HG02623 (cell line): ENCODE data around the gene SRD5A1.
A peak's percentile ranks its signal among the peaks of the same experiment; 100 is the strongest.

ENCODE experiments used
- ATAC-seq: cut with Tn5 transposase; IDR thresholded peaks from one replicate; pipeline ENCODE4 v1.9.1; 2021; ENCODE audit warnings: moderate library complexity; ENCODE audit not compliant: unreplicated experiment

Gene SRD5A1

DNA sequence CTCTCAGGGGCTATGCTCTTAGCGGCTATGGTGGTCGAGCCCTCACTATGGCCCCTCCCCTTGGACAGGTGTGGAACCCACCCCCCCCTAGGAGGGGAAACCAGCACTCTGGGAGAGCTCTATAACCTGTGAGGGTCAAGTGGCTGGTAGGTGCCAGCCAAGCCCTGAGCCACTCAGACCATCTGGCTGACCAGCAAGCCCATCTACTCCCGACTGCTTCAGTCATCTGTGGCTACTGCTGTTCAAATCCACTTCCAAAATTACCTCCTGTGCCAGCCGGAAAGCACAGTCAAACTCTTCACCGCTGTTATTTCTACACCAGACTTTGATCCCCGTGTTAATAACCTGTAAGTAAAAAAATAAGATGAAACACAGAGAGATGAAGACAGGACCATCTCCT lies 28.9 kb upstream of the SRD5A1 start:
- ATAC-seq = no peak

DNA sequence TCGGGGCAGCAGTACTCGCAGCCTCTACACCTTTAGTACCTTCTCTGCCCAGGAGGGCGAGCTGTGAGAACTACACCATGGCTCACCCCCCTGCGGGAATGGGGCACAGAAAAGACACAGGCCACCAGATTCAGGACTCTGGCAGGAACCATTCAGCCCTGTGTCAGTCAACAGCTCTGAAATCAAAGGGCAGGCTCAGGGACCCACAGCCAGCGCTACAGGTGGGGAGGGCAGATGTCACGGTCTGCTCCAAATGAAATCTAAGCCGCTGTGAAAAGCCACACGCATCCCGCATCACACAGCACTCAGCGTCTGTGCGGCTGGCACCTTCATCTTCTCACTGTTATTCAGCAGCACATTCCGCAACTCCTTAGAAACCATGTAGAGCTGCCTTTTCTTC lies 28.3 kb upstream of the SRD5A1 start:
- no peak for ATAC-seq

DNA sequence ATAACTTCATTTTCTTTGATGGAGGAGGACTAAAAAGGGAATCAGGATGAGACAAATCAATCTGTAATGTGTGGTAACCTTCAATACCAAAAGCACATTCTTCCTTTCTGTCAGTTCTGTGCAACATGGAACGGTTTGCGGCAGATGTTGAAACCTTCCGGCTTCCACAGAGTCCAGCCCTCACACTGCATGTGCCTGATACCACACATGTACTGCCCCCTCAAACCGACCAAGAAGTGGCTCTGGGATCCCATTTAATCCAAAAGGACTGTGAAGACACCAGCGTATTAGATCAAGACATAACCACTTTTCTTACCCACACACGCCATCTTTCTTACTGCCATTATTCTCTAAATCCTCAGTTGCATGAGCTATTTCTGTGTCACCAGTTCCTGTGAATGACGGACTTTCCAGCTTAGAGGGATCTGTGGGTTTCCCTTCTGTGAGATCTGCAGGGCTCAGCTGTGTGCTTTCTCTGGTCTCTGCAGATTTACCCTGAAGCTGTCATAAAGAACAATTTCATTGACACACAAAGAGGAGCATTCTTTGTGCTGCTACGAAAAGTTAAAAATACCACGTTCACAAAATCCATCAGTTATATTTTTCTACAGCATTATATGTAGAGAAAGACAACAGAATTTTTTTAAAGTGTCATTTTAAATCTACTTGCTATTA lies 26.2 kb upstream of the SRD5A1 start:
- ATAC-seq = no peak

DNA sequence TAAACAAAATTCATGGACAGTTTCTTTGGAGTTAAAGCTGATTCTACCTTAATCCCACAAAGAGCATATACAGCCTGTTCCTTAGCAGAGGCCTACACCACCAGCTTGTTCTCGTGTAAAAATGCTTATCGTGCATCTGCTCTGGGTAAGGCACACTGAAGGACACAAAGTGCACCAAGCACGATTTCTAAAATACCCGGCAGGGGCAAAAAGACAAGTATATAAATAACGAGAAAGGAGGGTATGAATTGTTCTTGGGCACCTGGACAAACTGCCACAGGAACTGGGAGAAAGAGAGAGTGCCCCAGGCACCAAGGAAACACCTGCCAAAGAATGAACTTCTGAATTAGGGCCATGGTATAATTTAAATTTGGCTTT lies 25.7 kb upstream of the SRD5A1 start:
- no peak for ATAC-seq

DNA sequence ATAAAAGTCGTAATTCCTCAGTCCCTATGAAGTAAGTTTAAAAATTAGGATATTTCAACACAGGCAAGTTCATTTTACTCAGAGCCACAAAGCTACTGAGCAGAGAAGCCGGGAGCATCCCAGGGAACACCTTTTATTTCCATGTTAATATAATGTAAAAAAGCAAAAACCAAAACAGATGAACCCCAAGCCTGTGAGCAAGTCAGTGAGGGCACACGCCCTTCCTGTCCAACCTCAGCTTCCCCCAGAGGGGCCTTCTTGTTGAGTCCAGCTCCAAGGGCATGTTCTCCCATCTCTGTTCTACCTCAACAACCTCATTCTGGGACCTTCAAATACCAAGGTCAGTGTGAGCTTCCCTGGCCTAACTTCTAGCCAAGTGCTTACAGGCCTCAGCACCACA lies 25.2 kb upstream of the SRD5A1 start:
- no peak for ATAC-seq

DNA sequence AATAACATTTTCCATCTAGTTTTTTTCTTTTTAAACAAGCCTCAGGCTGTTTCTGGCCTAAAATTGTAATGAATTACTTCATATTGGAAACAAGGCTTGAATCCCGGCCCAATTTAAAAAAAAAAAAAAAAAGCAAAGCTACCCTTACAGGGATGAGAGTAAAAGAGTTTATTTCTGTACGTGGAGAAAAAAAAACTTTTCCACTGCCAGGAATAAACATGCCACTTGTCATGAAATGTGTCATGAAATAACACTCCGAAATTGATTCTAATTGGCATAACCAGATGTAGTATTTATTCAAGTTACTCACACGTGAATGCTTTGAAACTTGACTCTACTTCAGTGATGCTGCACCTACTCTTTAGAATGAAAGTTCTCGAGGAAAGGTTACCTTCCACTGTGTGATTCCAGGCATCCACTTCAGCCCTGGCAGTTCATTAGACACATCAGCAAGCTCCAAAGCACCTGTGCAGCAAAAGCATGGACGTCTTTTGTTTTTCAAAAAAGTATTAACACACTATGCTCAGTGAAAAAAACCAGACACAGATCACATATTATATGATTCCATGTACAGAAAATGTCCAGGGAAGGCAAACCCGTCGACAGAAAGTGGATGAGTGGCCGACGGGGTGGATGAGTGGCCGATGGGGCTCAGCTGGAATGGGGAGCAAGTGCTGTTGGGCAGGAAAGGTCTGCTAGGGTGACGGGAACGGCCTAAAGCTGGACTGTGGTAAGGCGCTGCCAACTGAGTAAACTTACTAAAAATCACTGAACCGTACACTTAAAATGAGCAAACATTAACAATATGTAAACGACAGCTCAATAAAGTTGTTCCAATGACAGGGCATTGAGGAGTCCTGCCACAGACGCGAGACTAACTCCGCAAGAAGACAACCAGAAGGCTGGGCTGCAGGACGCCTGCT lies 21.6 kb upstream of the SRD5A1 start:
- ATAC-seq = no peak

DNA sequence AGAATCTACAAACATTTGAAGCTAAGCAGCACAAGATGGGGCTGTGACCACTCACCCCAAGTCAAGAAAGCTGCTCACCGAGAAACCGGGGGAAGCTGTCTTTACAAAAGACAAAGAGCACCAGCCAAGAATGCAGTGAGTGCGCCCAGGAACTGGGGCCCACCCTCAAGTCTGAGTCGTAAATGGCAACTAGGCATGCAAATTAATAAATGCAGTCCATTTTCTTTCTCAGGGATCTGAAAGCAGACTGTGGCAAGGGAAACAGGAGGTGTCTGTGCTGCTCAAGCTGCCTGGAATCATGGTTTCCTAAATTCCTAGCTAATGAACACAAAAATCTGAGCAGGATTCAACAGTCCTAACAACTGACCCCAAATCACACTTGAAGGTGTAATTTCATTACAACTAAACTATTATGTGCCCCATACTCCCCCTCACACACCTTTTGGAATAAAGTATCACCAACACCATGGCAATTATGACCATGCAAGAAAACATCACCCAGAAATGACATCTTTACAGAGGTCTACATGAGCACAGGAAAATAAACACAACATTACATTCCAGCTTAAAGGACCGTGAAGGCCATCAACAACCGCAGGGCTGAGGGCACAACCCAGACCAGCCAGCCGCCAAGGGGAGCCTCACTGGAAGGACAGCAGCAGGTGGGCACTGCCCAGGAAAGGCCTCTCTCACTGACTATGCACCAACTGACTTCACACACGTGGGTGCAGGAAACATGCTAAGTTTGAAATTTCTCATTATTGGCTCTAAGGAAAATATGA lies 18.0 kb upstream of the SRD5A1 start:
- no peak for ATAC-seq

DNA sequence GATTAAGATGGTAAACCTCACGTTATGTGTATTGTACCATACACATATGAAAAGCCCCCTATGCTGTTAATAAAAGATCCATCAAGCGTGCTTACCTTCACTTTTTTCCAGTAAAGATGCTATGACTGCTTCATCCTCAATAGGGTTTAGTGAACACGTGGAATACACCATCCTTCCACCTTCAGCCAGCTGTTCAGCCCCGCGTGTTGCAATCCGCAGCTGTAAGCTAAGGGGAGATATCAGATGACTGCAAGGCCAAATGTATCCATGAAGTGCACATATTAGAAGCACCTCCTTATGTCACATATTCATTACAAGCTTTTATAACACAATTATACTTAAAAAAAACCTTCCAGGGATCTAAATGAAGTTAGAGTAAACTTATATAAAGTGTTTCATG lies 16.6 kb upstream of the SRD5A1 start:
- ATAC-seq = no peak

DNA sequence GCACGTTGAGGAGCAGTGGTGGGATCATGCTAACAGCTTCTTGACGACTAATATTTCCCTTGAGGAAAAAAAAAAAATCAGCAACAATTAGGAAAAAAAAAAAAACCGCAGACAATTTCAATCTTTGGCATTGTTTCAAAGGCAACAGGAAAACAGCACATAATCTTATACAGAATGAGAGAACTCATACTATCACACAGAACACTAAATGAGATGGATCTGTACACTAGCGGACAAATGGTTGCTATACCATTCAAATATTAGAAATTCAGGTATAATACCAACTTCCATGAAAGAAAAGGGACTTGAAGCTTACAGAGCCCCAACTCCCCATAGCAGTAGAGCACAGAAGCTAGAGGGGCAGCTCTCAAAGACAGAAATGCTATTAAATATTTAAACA lies 10.0 kb upstream of the SRD5A1 start:
- no peak for ATAC-seq

DNA sequence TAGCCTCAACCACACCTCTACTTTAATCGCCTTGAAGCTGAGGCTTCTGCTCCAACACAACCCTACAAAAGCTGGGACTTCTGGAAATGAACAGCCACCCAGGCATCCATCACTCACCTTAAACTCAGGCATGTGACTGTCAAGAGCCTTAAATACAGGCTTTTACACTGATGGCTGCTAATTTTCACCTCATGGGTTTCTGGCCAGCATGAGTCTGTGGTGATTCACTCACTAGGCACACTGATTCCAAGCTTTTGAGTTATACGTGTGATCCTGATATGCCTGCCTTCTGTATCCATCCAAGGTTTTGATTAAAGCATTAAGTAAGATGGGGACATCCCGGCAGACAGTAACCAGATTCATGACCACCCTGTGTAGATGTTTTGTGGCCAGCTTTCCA lies 9.3 kb upstream of the SRD5A1 start:
- ATAC-seq = no peak

DNA sequence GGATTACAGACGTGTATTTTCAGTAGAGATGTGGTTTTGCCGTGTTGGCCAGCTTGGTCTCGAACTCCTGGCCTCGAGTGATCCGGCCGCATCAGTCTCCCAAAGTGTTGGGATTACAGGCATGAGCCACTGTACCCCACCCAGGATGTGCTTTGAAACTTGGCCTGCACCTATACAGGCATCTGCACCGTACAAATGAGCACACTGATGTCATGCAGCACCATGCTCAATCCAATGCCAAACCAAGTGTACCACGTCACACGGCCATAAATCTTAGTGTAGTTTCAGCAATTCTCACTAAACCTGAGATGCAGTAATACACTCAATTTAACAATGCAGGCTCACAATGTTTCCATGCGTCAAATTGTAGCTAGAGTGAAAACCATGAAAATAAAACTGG lies 6.7 kb upstream of the SRD5A1 start:
- no peak for ATAC-seq

DNA sequence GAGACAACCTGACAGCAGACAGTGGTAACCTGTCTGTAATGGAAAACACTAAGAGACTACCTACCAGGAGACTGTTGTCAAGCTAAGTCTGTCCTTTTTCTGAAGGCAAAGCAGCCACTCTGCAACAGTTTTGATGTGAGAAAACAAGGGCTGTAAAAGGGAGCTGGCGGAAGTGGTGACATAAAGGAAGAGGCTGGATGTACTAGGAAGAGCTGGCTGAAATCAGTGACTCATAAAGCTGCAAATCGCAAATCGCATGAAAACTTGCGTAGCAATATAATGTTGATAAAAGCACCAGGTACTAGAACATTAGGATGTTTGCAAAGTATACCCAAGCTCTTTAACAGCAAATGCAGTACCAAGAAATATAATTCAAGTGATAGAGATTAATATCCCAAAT lies 1.8 kb upstream of the SRD5A1 start:
- ATAC-seq = no peak

DNA sequence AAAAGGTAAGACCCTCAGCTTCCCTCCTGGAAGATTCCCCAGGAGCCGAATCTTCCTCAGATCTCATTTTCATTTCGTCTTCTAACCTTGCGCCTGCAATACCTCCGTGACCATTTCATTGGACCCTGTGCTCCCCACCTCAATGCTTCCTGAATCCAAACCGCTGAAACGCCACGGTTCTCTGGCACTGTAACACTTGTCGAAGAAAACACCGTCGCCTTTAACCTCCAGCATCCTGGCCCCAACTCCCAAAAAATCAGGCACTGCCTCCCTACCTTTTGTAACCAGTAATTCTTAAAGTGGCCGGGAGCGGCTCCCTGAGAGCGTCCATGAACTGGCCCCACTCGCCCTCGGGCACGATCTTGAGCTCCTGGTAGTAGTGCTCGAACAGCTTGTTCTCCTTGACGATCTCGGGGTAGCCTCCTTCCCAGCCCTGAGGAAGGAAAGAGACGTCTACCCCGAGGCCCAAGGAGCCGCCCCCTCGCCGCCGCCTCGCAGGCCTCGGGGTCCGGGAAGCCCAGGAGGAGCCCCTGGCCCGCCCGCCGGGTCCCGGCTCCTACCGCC lies 834 bp upstream of the SRD5A1 start:
- peak; percentile 15 for ATAC-seq

DNA sequence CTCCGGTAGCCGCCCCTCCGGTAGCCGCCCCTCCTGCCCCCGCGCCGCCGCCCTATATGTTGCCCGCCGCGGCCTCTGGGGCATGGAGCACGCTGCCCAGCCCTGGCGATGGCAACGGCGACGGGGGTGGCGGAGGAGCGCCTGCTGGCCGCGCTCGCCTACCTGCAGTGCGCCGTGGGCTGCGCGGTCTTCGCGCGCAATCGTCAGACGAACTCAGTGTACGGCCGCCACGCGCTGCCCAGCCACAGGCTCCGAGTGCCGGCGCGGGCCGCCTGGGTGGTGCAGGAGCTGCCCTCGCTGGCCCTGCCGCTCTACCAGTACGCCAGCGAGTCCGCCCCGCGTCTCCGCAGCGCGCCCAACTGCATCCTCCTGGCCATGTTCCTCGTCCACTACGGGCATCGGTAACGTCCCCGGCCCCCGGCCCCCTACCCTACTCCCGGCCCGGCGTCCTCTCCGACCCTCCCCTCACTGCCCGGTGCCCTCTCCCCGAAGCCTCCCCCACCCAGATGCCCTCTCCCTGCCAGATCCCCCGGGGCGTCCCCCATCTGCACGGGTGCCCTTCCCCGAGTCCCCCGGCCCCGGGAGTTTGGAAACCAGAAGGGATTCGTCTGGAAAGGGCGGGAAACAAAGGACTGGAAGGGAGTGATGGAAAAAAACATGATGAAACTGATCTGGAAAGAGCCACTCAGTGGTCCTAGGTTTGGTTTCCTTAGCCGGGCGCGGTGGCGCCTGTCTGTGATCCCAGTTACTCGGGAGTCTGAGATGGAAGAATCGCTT lies 417 bp downstream of the SRD5A1 start:
- peak; percentile 44 for ATAC-seq

DNA sequence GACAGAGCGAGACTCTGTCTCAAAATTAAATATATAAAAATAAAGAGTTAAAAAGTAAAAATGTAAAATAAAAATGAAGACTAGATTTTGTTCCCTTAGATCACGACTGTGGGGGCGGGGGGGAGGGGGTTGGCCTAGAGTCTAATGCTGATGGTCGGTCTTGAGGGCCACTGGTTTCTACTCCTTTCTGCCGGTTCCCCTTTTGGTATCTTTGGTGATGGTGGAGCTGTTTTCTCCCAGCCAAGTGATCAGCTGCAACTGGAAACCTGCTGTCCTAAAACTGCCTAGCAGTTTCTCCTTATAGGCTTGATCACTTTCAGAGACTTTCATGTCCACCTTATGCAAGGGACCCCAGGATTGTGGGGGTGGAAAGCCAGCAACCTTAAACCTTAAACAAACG lies 1.1 kb downstream of the SRD5A1 start:
- ATAC-seq = no peak

DNA sequence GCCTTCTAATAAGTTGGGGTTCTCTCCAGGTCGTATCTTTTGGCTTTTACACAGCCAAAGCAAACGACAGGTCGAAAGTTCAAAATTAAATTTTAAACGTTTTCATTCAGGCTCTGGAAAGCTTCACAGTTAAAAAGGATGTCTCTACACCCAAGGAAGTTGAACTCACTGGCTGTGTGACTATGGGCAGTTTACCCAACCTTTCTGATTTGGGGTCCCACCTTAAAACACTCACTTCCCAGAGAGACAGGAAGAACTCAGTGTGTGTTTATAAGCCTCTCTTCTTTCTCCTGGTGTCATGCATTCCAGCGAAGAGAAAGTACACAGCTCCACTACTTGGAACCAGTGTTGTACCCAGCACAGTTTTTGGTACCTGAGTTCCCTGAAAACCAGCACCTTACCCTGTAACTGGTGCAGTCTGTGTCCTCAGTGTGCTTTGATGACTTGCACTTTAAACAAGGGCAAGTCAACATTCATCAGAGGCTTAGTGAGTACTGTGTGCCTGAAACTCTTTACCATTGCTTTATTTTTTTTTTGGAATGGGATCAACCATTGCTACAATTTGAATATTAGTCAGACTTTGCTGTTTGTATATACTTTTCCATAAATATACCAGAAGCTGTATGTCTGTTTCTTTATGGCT lies 1.7 kb downstream of the SRD5A1 start:
- no peak for ATAC-seq

DNA sequence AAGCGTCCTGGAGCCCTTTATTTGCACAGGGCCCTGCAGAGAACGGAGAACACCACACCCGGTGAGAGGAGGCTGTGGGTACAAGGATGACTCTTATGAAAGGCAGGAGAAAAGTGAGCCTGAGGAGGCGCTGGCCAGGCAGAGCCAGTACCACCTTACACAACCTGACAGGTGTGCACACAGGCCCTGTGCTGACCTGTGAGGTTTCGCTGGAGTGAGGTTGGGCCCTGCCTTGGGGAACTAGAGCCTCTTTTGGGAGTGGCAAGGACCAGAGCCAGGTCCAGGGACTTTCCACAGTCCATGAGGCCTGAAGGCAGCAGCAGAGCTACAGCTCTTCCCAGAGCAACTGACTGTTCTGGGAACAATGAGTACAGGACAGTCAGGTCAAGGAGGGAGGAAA lies 3.1 kb downstream of the SRD5A1 start:
- no peak for ATAC-seq

DNA sequence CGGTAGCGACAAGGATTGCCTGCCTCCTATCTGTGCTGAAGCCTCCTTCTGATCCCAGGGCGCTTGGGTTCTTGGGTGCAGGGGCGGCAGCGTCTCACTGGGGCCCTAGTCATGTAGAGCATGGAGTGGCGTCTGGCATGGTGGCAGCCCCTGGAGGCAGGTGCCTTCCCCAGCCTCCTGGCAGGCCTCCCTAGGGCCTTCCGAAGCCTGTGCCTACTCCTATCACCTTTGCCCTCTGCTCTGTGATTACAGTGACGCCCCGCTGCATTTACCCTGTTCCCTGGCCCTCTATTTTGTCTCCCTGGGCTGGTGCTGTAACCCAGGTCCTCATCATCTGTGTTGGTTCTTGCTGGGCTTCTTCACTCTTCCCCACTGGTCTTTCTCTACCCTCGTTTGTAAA lies 3.8 kb downstream of the SRD5A1 start:
- ATAC-seq = no peak

DNA sequence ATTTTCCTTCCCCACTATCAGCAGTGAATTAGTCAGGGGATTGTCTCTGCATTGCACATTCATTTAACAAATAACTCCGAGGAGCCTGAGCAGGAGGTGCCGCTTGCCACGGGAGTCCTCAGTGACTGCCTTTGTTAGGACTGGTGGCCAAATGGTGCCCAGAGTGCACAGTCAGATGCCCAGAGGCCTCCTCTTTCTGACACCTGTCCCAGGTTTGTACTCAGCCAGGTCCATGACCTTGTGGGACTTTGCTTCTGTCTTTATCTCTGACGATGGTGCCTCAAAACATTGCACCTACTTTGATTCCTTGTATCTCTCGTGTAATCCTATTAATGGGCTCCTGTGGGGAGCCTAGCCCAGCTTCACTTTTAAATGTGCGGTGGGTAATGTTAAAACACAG lies 4.3 kb downstream of the SRD5A1 start:
- no peak for ATAC-seq

DNA sequence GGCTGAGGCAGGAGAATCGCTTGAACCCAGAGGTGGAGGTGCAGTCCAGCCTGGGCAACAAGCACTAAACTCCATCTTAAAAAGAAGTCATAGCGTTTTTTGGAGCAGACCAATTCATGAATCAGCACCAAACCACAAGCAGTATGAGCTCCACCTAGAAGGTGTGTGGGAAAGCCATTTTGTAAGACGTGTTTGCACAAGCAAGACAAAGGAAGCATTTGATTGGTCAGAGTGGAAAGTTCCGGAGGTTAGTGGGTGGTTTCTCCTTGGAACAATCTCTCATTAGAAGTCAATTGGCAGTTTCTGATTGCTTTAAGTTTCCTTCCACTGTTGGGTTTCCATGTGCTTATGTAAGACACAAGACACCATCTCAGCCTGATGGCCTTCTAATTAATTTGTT lies 5.0 kb downstream of the SRD5A1 start:
- no peak for ATAC-seq
